ENCODE measurements around the gene GRM8.

- no peak for TF ChIP-seq CTCF (IDR thresholded peaks at IDR 0.05)
- no peak for TF ChIP-seq POLR2A (IDR thresholded peaks at IDR 0.05)
Measured at GRCh38 chr7:127233630-127234029, 19.1 kb downstream of the GRM8 start.
